ENCODE data around the gene ITGA11.

The ITGA11 gene

GRCh38 chr15:68375716-68376220 lies 56.2 kb downstream of the ITGA11 start:
- Histone ChIP-seq H3K9ac (ENCODE audit: low read depth, low read length) (no peak overlapping the region), H3K4me3 (ENCODE audit: low read length) (no peak overlapping the region), H3K27me3 (ENCODE audit: insufficient read depth, low read length) (no peaks in the 10 kb centered on the region), H3K36me3 (ENCODE audit: insufficient read depth, low read length) (no peaks in the 10 kb centered on the region), H3K4me1 (ENCODE audit: insufficient read depth, low read length) (no peaks in the 10 kb centered on the region), H3K27ac (ENCODE audit: low read depth, low read length) (no peak overlapping the region), H3K9me3 (ENCODE audit: insufficient read depth, low read depth, low read length) (no peaks in the 10 kb centered on the region)
- WGBS, result 90% methylated on average over 6 of the region's 6 CpGs

GRCh38 chr15:68375191-68375631 lies 56.8 kb downstream of the ITGA11 start:
- no peak overlapping the region for H3K9ac ChIP-seq (ENCODE audit: low read depth, low read length)
- no peak overlapping the region for H3K27ac ChIP-seq (ENCODE audit: low read depth, low read length)
- H3K4me1 ChIP-seq (ENCODE audit: insufficient read depth, low read length), result no peaks in the 10 kb centered on the region
- H3K36me3 ChIP-seq (ENCODE audit: insufficient read depth, low read length), result no peaks in the 10 kb centered on the region
- 87% methylated on average over 3 of the region's 5 CpGs for WGBS
- H3K9me3 ChIP-seq (ENCODE audit: insufficient read depth, low read depth, low read length), result no peaks in the 10 kb centered on the region
- H3K4me3 ChIP-seq (ENCODE audit: low read length), result no peak overlapping the region
- H3K27me3 ChIP-seq (ENCODE audit: insufficient read depth, low read length), result no peaks in the 10 kb centered on the region

- Histone ChIP-seq H3K4me3 (ENCODE audit: low read length) (no peak overlapping the region), H3K36me3 (ENCODE audit: insufficient read depth, low read length) (no peaks in the 10 kb centered on the region), H3K9ac (ENCODE audit: low read depth, low read length) (no peak overlapping the region), H3K4me1 (ENCODE audit: insufficient read depth, low read length) (no peaks in the 10 kb centered on the region), H3K9me3 (ENCODE audit: insufficient read depth, low read depth, low read length) (no peaks in the 10 kb centered on the region), H3K27ac (ENCODE audit: low read depth, low read length) (no peak overlapping the region), H3K27me3 (ENCODE audit: insufficient read depth, low read length) (no peaks in the 10 kb centered on the region)
- WGBS, result 89% methylated on average over 2 of the region's 2 CpGs
Measured at GRCh38 chr15:68374168-68374745, 57.7 kb downstream of the ITGA11 start.

GRCh38 chr15:68373028-68373427 lies 58.9 kb downstream of the ITGA11 start:
- H3K36me3 ChIP-seq (ENCODE audit: insufficient read depth, low read length), result no peaks in the 10 kb centered on the region
- no peak overlapping the region for H3K4me3 ChIP-seq (ENCODE audit: low read length)
- H3K9ac ChIP-seq (ENCODE audit: low read depth, low read length), result no peak overlapping the region
- H3K4me1 ChIP-seq (ENCODE audit: insufficient read depth, low read length), result no peaks in the 10 kb centered on the region
- H3K27ac ChIP-seq (ENCODE audit: low read depth, low read length), result no peak overlapping the region
- no peaks in the 10 kb centered on the region for H3K27me3 ChIP-seq (ENCODE audit: insufficient read depth, low read length)
- no peaks in the 10 kb centered on the region for H3K9me3 ChIP-seq (ENCODE audit: insufficient read depth, low read depth, low read length)
- WGBS, result 82% methylated on average over 3 of the region's 3 CpGs

GRCh38 chr15:68372291-68372811 lies 59.6 kb downstream of the ITGA11 start:
- no peak overlapping the region for H3K27ac ChIP-seq (ENCODE audit: low read depth, low read length)
- no peaks in the 10 kb centered on the region for H3K36me3 ChIP-seq (ENCODE audit: insufficient read depth, low read length)
- no peak overlapping the region for H3K4me3 ChIP-seq (ENCODE audit: low read length)
- no peaks in the 10 kb centered on the region for H3K4me1 ChIP-seq (ENCODE audit: insufficient read depth, low read length)
- 82% methylated on average over 12 of the region's 12 CpGs for WGBS
- no peak overlapping the region for H3K9ac ChIP-seq (ENCODE audit: low read depth, low read length)
- no peaks in the 10 kb centered on the region for H3K9me3 ChIP-seq (ENCODE audit: insufficient read depth, low read depth, low read length)
- no peaks in the 10 kb centered on the region for H3K27me3 ChIP-seq (ENCODE audit: insufficient read depth, low read length)

- 96% methylated on average over 4 of the region's 4 CpGs for WGBS
- Histone ChIP-seq H3K9ac (ENCODE audit: low read depth, low read length) (no peak overlapping the region), H3K4me3 (ENCODE audit: low read length) (no peak overlapping the region), H3K27me3 (ENCODE audit: insufficient read depth, low read length) (0 out of 2 replicates have a peak, but pooled peaks cover under 1% of the 10 kb centered on the region), H3K9me3 (ENCODE audit: insufficient read depth, low read depth, low read length) (no peaks in the 10 kb centered on the region), H3K4me1 (ENCODE audit: insufficient read depth, low read length) (no peaks in the 10 kb centered on the region), H3K36me3 (ENCODE audit: insufficient read depth, low read length) (no peaks in the 10 kb centered on the region), H3K27ac (ENCODE audit: low read depth, low read length) (no peak overlapping the region)
Measured at GRCh38 chr15:68371851-68372250, 60.1 kb downstream of the ITGA11 start.

GRCh38 chr15:68371160-68371559 lies 60.8 kb downstream of the ITGA11 start:
- no peak overlapping the region for H3K9ac ChIP-seq (ENCODE audit: low read depth, low read length)
- 0 out of 2 replicates have a peak, but pooled peaks cover 2% of the 10 kb centered on the region for H3K27me3 ChIP-seq (ENCODE audit: insufficient read depth, low read length)
- no peaks in the 10 kb centered on the region for H3K9me3 ChIP-seq (ENCODE audit: insufficient read depth, low read depth, low read length)
- no peaks in the 10 kb centered on the region for H3K36me3 ChIP-seq (ENCODE audit: insufficient read depth, low read length)
- WGBS, result 79% methylated on average over 6 of the region's 6 CpGs
- H3K27ac ChIP-seq (ENCODE audit: low read depth, low read length), result no peak overlapping the region
- no peaks in the 10 kb centered on the region for H3K4me1 ChIP-seq (ENCODE audit: insufficient read depth, low read length)
- H3K4me3 ChIP-seq (ENCODE audit: low read length), result no peak overlapping the region

- Histone ChIP-seq H3K27ac (ENCODE audit: low read depth, low read length) (no peak overlapping the region), H3K36me3 (ENCODE audit: insufficient read depth, low read length) (no peaks in the 10 kb centered on the region), H3K4me1 (ENCODE audit: insufficient read depth, low read length) (no peaks in the 10 kb centered on the region), H3K4me3 (ENCODE audit: low read length) (no peak overlapping the region), H3K9ac (ENCODE audit: low read depth, low read length) (no peak overlapping the region), H3K27me3 (ENCODE audit: insufficient read depth, low read length) (0 out of 2 replicates have a peak, but pooled peaks cover 2% of the 10 kb centered on the region), H3K9me3 (ENCODE audit: insufficient read depth, low read depth, low read length) (no peaks in the 10 kb centered on the region)
- WGBS, result 93% methylated on average over 9 of the region's 9 CpGs
Measured at GRCh38 chr15:68370768-68371151, 61.2 kb downstream of the ITGA11 start.

- Histone ChIP-seq H3K9me3 (ENCODE audit: insufficient read depth, low read depth, low read length) (no peaks in the 10 kb centered on the region), H3K4me3 (ENCODE audit: low read length) (no peak overlapping the region), H3K9ac (ENCODE audit: low read depth, low read length) (no peak overlapping the region), H3K36me3 (ENCODE audit: insufficient read depth, low read length) (no peaks in the 10 kb centered on the region), H3K27ac (ENCODE audit: low read depth, low read length) (no peak overlapping the region), H3K27me3 (ENCODE audit: insufficient read depth, low read length) (0 out of 2 replicates have a peak, but pooled peaks cover 2% of the 10 kb centered on the region), H3K4me1 (ENCODE audit: insufficient read depth, low read length) (no peaks in the 10 kb centered on the region)
- WGBS, result 92% methylated on average over 24 of the region's 24 CpGs
Measured at GRCh38 chr15:68369931-68370767, 61.8 kb downstream of the ITGA11 start.

GRCh38 chr15:68368731-68369435 lies 63.1 kb downstream of the ITGA11 start:
- H3K27ac ChIP-seq (ENCODE audit: low read depth, low read length), result no peak overlapping the region
- H3K9me3 ChIP-seq (ENCODE audit: insufficient read depth, low read depth, low read length), result no peaks in the 10 kb centered on the region
- no peaks in the 10 kb centered on the region for H3K4me1 ChIP-seq (ENCODE audit: insufficient read depth, low read length)
- H3K36me3 ChIP-seq (ENCODE audit: insufficient read depth, low read length), result no peaks in the 10 kb centered on the region
- WGBS, result 94% methylated on average over 9 of the region's 9 CpGs
- H3K4me3 ChIP-seq (ENCODE audit: low read length), result no peak overlapping the region
- H3K9ac ChIP-seq (ENCODE audit: low read depth, low read length), result no peak overlapping the region
- H3K27me3 ChIP-seq (ENCODE audit: insufficient read depth, low read length), result 0 out of 2 replicates have a peak, but pooled peaks cover 2% of the 10 kb centered on the region

GRCh38 chr15:68367992-68368391 lies 64.0 kb downstream of the ITGA11 start:
- WGBS, result 73% methylated on average over 5 of the region's 5 CpGs

More at GRCh38 chr15:68367992-68368391, 64.0 kb downstream of the ITGA11 start:
- H3K27me3 ChIP-seq (ENCODE audit: insufficient read depth, low read length), result 0 out of 2 replicates have a peak, but pooled peaks cover 2% of the 10 kb centered on the region
- no peaks in the 10 kb centered on the region for H3K36me3 ChIP-seq (ENCODE audit: insufficient read depth, low read length)
- H3K9ac ChIP-seq (ENCODE audit: low read depth, low read length), result no peak overlapping the region
- H3K4me3 ChIP-seq (ENCODE audit: low read length), result no peak overlapping the region
- H3K9me3 ChIP-seq (ENCODE audit: insufficient read depth, low read depth, low read length), result no peaks in the 10 kb centered on the region
- no peaks in the 10 kb centered on the region for H3K4me1 ChIP-seq (ENCODE audit: insufficient read depth, low read length)
- no peak overlapping the region for H3K27ac ChIP-seq (ENCODE audit: low read depth, low read length)
